Nephron (organoid): ENCODE results near the gene NEU2.

Experiments used
- H3K27ac Mint-ChIP-seq, 3 experiments: 2 replicates each; pipeline ENCODE4 v1.8.0; 2020; ENCODE audit warnings: mixed read lengths in 3 of 3, mild to moderate bottlenecking in 2 of 3, moderate library complexity in 1 of 3
- H3K27me3 Mint-ChIP-seq: 2 replicates; pipeline ENCODE4 v1.8.0; 2021; ENCODE audit warnings: low read depth, mild to moderate bottlenecking, moderate library complexity, mixed read lengths
- H3K36me3 Mint-ChIP-seq: 2 replicates; pipeline ENCODE4 v1.8.0; 2020; ENCODE audit warnings: low read depth, mixed read lengths
- H3K4me1 Mint-ChIP-seq: 2 replicates; pipeline ENCODE4 v1.8.0; 2020; ENCODE audit warnings: mixed read lengths
- H3K4me3 Mint-ChIP-seq, 3 experiments: 2 replicates each; pipeline ENCODE4 v1.8.0; 2020; ENCODE audit warnings: mild to moderate bottlenecking in 3 of 3, mixed read lengths in 3 of 3, moderate library complexity in 2 of 3
- H3K9me3 Mint-ChIP-seq: 2 replicates; pipeline ENCODE4 v1.8.0; 2020; ENCODE audit warnings: mixed read lengths
- TF ChIP-seq, protein P1 (sequence below), 3 experiments: fragments of 200-600 bp; sonication (generic); IDR thresholded peaks; one replicate each; pipeline ENCODE4 v1.5.0; 2021; ENCODE audit warnings: antibody characterized with exemption in 3 of 3; ENCODE audit not compliant: unreplicated experiment in 3 of 3

NEU2 gene

GRCh38 chr2:233026198-233026813, 6.2 kb upstream of the NEU2 start:
- TF ChIP-seq, protein P1, sequence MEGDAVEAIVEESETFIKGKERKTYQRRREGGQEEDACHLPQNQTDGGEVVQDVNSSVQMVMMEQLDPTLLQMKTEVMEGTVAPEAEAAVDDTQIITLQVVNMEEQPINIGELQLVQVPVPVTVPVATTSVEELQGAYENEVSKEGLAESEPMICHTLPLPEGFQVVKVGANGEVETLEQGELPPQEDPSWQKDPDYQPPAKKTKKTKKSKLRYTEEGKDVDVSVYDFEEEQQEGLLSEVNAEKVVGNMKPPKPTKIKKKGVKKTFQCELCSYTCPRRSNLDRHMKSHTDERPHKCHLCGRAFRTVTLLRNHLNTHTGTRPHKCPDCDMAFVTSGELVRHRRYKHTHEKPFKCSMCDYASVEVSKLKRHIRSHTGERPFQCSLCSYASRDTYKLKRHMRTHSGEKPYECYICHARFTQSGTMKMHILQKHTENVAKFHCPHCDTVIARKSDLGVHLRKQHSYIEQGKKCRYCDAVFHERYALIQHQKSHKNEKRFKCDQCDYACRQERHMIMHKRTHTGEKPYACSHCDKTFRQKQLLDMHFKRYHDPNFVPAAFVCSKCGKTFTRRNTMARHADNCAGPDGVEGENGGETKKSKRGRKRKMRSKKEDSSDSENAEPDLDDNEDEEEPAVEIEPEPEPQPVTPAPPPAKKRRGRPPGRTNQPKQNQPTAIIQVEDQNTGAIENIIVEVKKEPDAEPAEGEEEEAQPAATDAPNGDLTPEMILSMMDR (IDR thresholded peaks at IDR 0.05; ENCODE audit: unreplicated experiment in 3 of 3), result no peak
- H3K9me3 Mint-ChIP-seq, result no peaks in the 10 kb centered on the region
- no peaks in the 10 kb centered on the region for H3K27me3 Mint-ChIP-seq
- H3K36me3 Mint-ChIP-seq, result no peaks in the 10 kb centered on the region
- peaks cover 11% of the 10 kb centered on the region for H3K4me1 Mint-ChIP-seq
- peak overlapping the region in 1 of 3 experiments; percentile 42 for H3K27ac Mint-ChIP-seq
- no peak overlapping the region for H3K4me3 Mint-ChIP-seq

- TF ChIP-seq, protein P1 (IDR thresholded peaks at IDR 0.05; ENCODE audit: unreplicated experiment in 3 of 3), result no peak
- Mint-ChIP-seq H3K9me3 (no peaks in the 10 kb centered on the region), H3K4me1 (peaks cover 28% of the 10 kb centered on the region), H3K36me3 (no peaks in the 10 kb centered on the region), H3K27ac (peak overlapping the region in 1 of 3 experiments; percentile 43), H3K27me3 (no peaks in the 10 kb centered on the region), H3K4me3 (no peak overlapping the region)
These were observed 3.2 kb upstream of the NEU2 start for GRCh38 chr2:233029321-233029720.

- Mint-ChIP-seq H3K36me3 (no peaks in the 10 kb centered on the region), H3K27me3 (no peaks in the 10 kb centered on the region), H3K4me1 (peaks cover 28% of the 10 kb centered on the region), H3K9me3 (no peaks in the 10 kb centered on the region), H3K27ac (peak overlapping the region; percentile 60 to 68 (median 64)), H3K4me3 (no peak overlapping the region)
- TF ChIP-seq, protein P1 (IDR thresholded peaks at IDR 0.05; ENCODE audit: unreplicated experiment in 3 of 3), result no peak
These were observed 644 bp upstream of the NEU2 start for GRCh38 chr2:233031556-233032500.

DNA sequence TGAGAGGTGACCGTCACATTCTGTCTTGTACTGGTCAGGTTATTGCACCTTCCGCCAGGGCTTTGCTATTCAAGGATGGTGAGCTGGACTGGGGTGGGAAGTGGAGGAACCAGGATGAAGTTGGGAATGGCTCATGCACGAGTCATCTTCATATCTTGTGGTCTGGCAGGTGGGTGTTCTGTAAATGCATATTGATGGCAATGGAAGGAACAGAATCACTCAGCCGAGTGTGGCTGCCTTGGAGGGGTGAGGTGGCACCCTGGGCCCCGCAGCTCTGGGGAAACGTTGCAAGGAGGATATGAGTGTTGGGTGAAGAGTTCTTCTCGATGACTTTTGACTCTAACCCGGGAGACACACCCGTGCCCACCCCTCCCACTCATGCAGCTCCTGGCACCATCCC, 1.2 kb downstream of the NEU2 start:
- peaks cover 28% of the 10 kb centered on the region for H3K4me1 Mint-ChIP-seq
- no peaks in the 10 kb centered on the region for H3K9me3 Mint-ChIP-seq
- no peaks in the 10 kb centered on the region for H3K27me3 Mint-ChIP-seq
- TF ChIP-seq, protein P1 (IDR thresholded peaks at IDR 0.05; ENCODE audit: unreplicated experiment in 3 of 3), result no peak
- no peak overlapping the region for H3K4me3 Mint-ChIP-seq
- no peaks in the 10 kb centered on the region for H3K36me3 Mint-ChIP-seq
- no peak overlapping the region for H3K27ac Mint-ChIP-seq

GRCh38 chr2:233034091-233034882, 1.8 kb downstream of the NEU2 start:
- Mint-ChIP-seq H3K9me3 (no peaks in the 10 kb centered on the region), H3K36me3 (no peaks in the 10 kb centered on the region), H3K4me1 (peaks cover 27% of the 10 kb centered on the region), H3K27ac (no peak overlapping the region), H3K4me3 (no peak overlapping the region), H3K27me3 (no peaks in the 10 kb centered on the region)
- TF ChIP-seq, protein P1 (IDR thresholded peaks at IDR 0.05; ENCODE audit: unreplicated experiment in 3 of 3), result no peak
